Kidney (tissue), 14 donors: Measurements from ENCODE around the gene CLIP1. TPM values are rescaled to one million over a fixed set of nuclear protein-coding genes. Genes with fewer than 3 reads are reported as not detected.

Experiments
- DNase-seq, 5 donors: peaks; one replicate each; pipeline ENCODE4 v3.0.0-alpha.2; 2013 to 2020
- FAIRE-seq: peaks from 2 replicates; lab custom pipeline; 2012; peaks lifted over from hg19 to GRCh38; lab: Jason Lieb, UNC
- H3K27ac ChIP-seq, 2 donors: one replicate each; pipeline ENCODE4 v1.7.0; 2013; ENCODE audit warnings: low read depth in 2 of 2, low read length in 2 of 2, inconsistent platforms in 1 of 2
- H3K27me3 ChIP-seq: one replicate; pipeline ENCODE4 v1.7.1; 2013; ENCODE audit warnings: low read length, inconsistent platforms; ENCODE audit not compliant: control insufficient read depth, insufficient read depth
- H3K36me3 ChIP-seq, 3 donors: one replicate each; pipeline versions ENCODE4 v1.7.0 to v1.7.1; 2013; ENCODE audit warnings: low read length in 3 of 3, control low read depth in 1 of 3, inconsistent platforms in 1 of 3; ENCODE audit not compliant: insufficient read depth in 3 of 3, control insufficient read depth in 2 of 3
- H3K4me1 ChIP-seq, 3 donors: one replicate each; pipeline versions ENCODE4 v1.7.0 to v1.7.1; 2013; ENCODE audit warnings: low read length in 3 of 3, inconsistent platforms in 1 of 3, low read depth in 1 of 3; ENCODE audit not compliant: control insufficient read depth in 2 of 3, insufficient read depth in 2 of 3
- H3K4me3 ChIP-seq, 3 donors: one replicate each; pipeline versions ENCODE4 v1.7.0 to v1.8.1; 2013; ENCODE audit warnings: low read length in 3 of 3, control low read depth in 1 of 3, inconsistent platforms in 1 of 3
- H3K9ac ChIP-seq, 3 donors: one replicate each; pipeline versions ENCODE4 v1.7.0 to v1.7.1; 2013; ENCODE audit warnings: low read length in 3 of 3, control low read depth in 1 of 3, inconsistent platforms in 1 of 3
- H3K9me3 ChIP-seq, 3 donors: one replicate each; pipeline versions ENCODE4 v1.7.0 to v1.7.1; 2013; ENCODE audit warnings: low read length in 3 of 3, control low read depth in 1 of 3, inconsistent platforms in 1 of 3; ENCODE audit not compliant: control insufficient read depth in 2 of 3, insufficient read depth in 1 of 3
- CTCF ChIP-seq: IDR thresholded peaks from 3 replicates; pipeline ENCODE4 v1.5.1; 2012; ENCODE audit warnings: mild to moderate bottlenecking, moderate library complexity, borderline replicate concordance; ENCODE audit not compliant: insufficient read depth; ENCODE audit errors: extremely low read depth
- intact Hi-C: fragments of 100-400 bp; cut with DNase I; formaldehyde crosslinking; loops from one replicate; pipeline ENCODE4 v1.11.1; 2022
- polyA plus RNA-seq: library from polyadenylated mRNA; stranded (reverse); fragments of 350-450 nt; fragmentation: Illumina TruSeq; extraction: RNeasy Lipid Tissue Mini Kit (QIAGEN cat#74804); gene quantifications from one replicate; pipeline ENCODE4 v1.2.3, GENCODE V29; 2014; ENCODE audit warnings: low read depth, low replicate concordance; ENCODE audit not compliant: insufficient read depth
- total RNA-seq: library from RNA; stranded (reverse); fragmentation: NEBNext Ultra II Directional; extraction: Animal tissue kit (Norgen Biotek cat#: 25700); gene quantifications from one replicate; pipeline ENCODE4 v1.2.1, GENCODE V29; 2021
- donor health status: control.
- donor health status: control.
- donor health status: control.
- donor health status: control.
- donor health status: control.
- donor health status: DM: yes; HTN: yes; CAD: no.
- donor health status: Normal renal cell carcinoma (clear cell type).

The CLIP1 gene
- total and polyA plus RNA-seq, 2 donors from 2014 or later: 14.5 to 85.3 TPM

DNA sequence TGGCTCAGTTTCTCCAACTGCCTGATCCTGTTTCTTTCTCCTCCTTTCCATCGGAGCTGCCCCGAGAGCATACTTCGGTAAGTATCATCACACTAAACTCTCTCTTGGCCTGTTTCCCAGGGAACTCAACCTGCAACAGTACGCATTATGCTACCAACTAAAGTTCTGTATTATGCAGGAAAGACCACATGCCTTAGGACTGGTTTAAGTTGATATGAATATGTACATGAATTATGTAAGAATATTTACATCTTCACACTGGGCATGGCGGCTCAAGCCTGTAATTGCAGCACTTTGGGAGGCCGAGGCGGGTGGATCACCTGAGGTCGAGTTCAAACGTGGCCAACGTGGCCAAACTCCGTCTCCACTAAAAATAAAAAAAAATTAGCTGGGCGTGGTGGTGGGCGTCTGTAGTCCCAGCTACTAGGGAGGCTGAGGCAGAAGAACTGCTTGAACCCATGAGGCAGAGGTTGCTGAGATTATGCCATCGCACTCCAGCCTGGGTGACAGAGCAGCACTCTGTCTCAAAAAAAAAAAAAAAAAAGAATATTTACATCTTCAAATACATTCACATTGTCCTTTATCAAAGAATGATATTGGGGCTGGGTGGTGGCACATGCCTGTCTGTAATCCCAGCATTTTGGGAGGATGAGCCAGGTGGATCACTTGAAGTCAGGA, 124.3 kb downstream of the CLIP1 start:
- Histone ChIP-seq H3K4me1 (no peaks in the 10 kb centered on the region), H3K9ac (no peak overlapping the region), H3K27me3 (no peaks in the 10 kb centered on the region), H3K9me3 (no peaks in the 10 kb centered on the region), H3K36me3 (peaks cover 0 to 16% (median 8%) of the 10 kb centered on the region in 3 donors), H3K27ac (no peak overlapping the region), H3K4me3 (no peak overlapping the region)
- no peak for TF ChIP-seq CTCF
- DNase-seq (no peak), FAIRE-seq (no peak)
- intact Hi-C loops: no loop called here

- TF ChIP-seq CTCF: no peak
- H3K27ac ChIP-seq: no peak overlapping the region
- DNase-seq (no peak), FAIRE-seq (no peak)
- H3K4me1 ChIP-seq: no peaks in the 10 kb centered on the region
- intact Hi-C loops: no loop called here
- no peaks in the 10 kb centered on the region for H3K27me3 ChIP-seq
- no peak overlapping the region for H3K4me3 ChIP-seq
- no peaks in the 10 kb centered on the region for H3K9me3 ChIP-seq
- H3K36me3 ChIP-seq: peaks cover 0 to 16% (median 6%) of the 10 kb centered on the region in 3 donors
- no peak overlapping the region for H3K9ac ChIP-seq
Observed at GRCh38 chr12:122297494-122297893, 125.0 kb downstream of the CLIP1 start.

DNA sequence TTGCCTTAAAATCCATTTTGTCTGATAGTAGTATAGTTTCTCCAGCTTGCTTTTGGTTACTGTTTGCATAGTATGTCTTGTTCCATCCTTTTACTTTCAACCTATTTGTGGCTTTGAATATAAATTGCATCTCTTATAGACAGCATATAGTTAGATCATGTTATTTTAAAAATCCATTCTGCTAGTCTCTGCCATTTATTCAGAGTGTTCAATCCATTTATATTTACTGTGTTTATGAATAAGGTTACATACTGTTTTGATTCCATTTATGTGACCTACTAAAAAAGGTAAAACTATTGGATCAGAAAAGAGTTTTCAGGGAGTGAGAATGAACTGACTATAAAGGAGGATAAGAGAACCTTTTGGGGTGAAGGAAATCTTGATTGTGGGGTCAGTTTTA, 126.6 kb downstream of the CLIP1 start:
- H3K36me3 ChIP-seq: peaks cover 0 to 21% (median 6%) of the 10 kb centered on the region in 3 donors
- no peaks in the 10 kb centered on the region for H3K27me3 ChIP-seq
- H3K27ac ChIP-seq: no peak overlapping the region
- H3K9me3 ChIP-seq: no peaks in the 10 kb centered on the region
- intact Hi-C loops: no loop called here
- H3K9ac ChIP-seq: no peak overlapping the region
- DNase-seq (no peak), FAIRE-seq (no peak)
- no peak overlapping the region for H3K4me3 ChIP-seq
- H3K4me1 ChIP-seq: no peaks in the 10 kb centered on the region
- TF ChIP-seq CTCF: no peak
